GM18867 (cell line): Measurements from ENCODE around the gene KCNH4.
A peak's percentile ranks its signal among the peaks of the same experiment; 100 is the strongest.
"Not testable (repeated sequence)": the region's sequence is repeated elsewhere in the genome, so short reads cannot be mapped to it uniquely, and the experiment has no call there.

Experiments used
- ATAC-seq: cut with Tn5 transposase; IDR thresholded peaks from one replicate; pipeline ENCODE4 v1.9.1; 2021; ENCODE audit warnings: mild to moderate bottlenecking, moderate library complexity; ENCODE audit not compliant: unreplicated experiment

Gene KCNH4

GRCh38 chr17:42180922-42181850 lies at the start of gene KCNH4:
TSS of gene KCNH4 (minus strand) at chr17:42181142. CDS start at chr17:42180945, 197 bp downstream.
- peak; percentile 51 for ATAC-seq

- no peak for ATAC-seq
Observed at GRCh38 chr17:42230225-42230624, 49.3 kb upstream of the KCNH4 start.

DNA sequence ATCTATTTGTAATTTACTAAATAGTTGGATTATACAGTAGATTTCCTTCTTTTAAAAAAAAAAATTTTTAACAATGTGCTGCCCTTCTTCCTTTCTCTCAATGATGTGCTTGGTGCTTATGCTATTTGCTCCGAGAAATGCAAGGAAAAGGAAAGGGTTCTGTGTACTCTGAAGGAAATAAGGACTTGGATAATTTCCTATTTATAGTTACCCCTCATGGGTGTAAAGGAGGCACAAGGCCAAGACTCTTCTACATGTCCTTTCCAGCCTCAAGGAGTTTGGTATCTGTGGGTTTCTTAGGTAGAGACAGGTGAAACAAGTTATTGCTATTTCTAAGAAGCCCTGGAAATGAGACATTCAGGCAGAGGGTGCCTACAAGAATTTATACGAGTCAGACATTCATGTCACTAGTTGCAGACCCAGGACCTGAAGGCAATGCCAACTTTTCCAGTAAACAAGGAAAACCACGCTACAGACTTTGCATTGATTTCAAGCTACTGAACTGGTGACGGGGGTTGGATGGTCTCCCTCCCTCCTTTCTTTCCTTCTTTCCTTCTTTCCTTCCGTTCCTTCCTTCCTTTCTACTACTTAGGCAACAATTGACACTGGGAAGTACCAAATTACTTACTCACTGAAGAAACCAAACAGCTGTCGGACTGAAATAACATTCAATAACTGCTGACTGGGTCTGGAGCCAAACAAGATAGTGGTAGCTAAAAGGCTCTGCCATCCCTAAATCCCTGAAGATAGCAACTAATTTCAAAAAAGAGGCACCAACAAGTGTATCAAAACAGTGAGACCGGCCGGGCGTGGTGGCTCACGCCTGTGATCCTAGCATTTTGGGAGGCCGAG lies 47.1 kb upstream of the KCNH4 start:
- ATAC-seq: no peak

DNA sequence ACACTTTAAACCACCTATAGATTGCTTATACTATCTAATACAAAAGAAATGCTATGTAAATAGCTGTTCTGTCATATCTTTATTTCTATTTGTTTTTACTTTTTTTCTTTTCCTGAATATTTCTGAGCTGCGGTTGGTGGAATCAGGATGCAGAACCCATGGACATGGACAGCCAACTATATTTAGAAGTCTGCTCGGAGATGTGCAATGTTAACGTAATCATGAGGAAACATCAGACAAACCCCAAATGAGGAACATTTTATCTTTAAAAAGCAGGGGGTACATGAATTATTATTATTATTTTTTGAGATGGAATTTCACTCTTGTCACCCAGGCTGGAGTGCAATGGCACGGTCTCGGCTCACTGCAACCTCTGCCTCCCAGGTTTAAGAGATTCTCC lies 44.7 kb upstream of the KCNH4 start:
- no peak for ATAC-seq

- ATAC-seq: no peak
Observed at GRCh38 chr17:42224651-42225050, 43.7 kb upstream of the KCNH4 start.

- ATAC-seq: no peak
Observed at GRCh38 chr17:42221886-42222745, 41.2 kb upstream of the KCNH4 start.

GRCh38 chr17:42219280-42219679 lies 38.3 kb upstream of the KCNH4 start:
- not testable (repeated sequence) for ATAC-seq

DNA sequence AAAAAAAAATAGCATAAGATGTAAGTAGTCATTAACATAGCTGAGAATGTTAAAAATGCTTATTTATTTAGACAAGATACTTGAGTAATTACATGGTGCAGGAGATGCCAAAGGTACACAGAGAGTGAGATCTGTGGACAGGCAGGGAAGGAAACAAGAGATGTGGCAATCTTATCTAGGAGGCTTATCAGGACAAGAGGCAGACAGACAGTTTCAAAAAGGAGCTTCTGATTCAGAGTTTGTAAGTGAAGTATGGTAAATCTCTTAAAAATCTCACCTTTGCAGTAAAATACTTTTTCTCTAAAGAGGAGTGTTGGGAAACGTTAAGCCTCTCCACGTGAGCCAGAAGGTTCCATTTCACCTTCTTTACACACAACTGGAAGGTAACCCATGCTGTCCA lies 33.2 kb upstream of the KCNH4 start:
- ATAC-seq: no peak

DNA sequence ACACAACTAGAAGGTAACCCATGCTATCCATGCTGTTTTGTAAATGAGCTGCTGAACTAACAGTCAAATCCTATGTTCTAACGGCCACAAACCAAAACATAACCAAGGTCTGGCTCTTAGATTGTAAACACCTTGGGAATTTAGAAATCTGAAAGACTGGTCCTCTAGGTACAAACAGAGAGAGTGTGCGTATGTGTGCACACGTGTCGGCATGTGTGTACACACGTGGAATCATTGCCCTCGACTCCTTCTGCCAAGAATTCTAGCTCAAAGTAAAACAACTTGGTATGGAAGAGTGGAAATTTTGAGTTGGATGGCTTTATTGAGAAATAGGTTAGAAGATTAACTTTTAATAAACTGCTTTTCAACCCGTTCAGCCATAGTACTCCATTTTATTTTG lies 31.4 kb upstream of the KCNH4 start:
- ATAC-seq: no peak

DNA sequence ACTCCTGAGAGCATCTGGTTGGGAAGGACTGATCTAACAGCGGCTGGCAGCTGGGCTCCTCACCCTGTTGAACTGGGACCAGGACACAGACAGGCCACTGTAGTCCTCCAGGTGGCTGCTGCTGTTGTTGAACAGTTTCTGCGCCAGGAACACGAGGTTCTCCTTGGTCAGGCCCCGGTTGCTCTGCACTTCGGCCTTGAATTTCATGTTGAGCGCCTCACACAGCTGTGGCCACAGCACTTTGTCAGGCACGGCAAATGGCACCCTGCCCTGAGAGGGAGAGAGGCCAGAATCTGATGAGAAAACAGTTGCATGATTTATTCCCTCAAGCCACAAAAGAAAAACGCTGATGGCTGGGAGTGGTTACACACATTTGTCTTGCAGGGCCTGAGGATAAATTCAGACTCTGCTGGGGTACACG lies 31.0 kb upstream of the KCNH4 start:
- not testable (repeated sequence) for ATAC-seq

DNA sequence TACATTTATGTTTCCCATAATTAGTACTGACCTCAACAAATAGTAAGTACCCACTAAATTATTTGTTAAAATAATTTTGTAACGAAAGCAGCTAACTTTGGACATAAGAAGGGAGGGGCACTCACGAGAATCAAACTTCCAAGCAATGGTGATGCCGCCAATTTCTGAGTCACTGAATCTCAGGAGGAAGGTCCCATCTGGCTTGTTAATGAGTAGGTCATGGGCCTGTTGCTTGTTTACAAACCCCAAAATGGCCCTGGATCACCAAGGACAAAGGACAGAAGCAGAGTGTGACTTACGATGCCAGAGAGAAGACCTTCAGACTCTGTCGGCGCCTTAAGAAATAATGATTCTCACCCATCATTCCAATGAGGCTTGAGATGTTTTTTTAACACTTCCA lies 29.1 kb upstream of the KCNH4 start:
- ATAC-seq: no peak

DNA sequence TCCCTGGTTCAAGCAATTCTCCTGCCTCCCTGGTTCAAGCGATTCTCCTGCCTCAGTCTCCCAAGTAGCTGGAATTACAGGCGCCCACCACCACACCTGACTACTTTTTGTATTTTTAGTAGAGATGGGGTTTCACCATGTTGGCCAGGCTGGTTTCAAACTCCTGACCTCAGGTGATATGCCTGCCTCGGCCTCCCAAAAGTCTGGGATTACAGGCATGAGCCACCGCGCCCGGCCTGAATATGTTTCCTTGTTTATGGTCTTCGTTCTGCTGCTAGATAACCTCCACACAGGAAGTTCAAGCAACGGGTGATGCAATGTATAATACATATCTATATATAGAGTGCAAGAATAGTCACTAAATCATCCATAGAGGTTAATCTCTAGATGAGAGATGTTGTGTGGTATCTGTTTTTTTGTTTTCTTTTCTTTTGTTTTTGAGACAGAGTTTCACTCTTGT lies 25.2 kb upstream of the KCNH4 start:
- not testable (repeated sequence) for ATAC-seq

GRCh38 chr17:42203354-42203753 lies 22.4 kb upstream of the KCNH4 start:
- ATAC-seq: no peak

GRCh38 chr17:42202696-42203095 lies 21.8 kb upstream of the KCNH4 start:
- ATAC-seq: no peak

DNA sequence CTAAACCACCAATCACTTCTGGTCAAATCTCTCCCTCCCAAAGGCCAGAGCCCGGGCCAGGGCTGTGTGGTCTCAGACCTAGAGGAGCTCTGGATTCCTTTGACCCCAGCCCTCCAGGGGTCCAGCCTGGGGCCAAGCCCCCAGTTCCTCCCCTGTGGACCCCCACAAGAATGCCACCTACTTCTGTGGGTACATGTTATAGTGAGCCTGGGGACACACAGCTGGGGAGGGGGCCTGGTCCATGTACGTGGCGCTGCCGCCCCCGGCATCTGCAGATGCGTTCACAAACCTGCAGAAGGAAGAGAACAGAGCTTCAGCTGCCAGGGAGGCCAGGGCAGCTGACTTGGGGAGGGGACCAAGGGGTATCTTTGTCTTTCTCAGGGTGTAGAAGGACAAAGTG lies 21.2 kb upstream of the KCNH4 start:
- no peak for ATAC-seq

GRCh38 chr17:42201458-42201772 lies 20.5 kb upstream of the KCNH4 start:
- ATAC-seq: no peak

DNA sequence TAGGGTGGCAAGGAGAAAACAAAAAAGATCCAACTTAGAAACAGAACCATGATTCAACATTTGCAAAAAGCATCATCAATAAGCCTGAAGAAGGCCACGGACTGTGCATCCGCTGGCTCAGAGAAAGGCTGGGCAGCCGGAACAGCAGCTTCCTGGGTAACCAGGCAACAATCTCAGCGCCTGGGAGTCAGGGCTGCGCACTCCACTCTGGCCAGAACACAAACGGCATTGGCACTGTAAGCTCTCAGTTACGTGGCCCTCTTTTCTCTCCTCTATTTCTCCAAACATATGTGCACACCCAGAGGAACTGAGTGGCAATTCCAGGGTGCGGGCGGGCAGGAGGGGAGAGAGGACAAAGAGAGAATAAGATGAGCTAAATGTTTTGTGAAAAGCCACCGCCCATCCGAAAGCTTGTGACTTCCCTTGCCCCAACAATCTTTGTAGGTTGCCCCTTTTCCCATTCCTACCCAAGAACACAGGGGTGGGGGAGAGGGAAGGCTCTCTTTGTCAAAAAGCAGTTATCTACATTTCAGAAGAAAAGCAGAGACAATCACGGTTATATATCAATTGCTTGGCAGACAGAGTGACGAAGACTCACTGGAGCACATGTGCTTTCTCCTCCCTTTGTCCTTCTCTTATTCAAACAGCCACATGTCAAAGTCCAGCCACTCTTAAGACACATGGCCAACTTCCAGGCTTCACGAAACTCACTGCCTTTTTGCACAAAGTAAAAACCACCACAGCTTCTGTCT lies 19.9 kb upstream of the KCNH4 start:
- ATAC-seq: no peak

DNA sequence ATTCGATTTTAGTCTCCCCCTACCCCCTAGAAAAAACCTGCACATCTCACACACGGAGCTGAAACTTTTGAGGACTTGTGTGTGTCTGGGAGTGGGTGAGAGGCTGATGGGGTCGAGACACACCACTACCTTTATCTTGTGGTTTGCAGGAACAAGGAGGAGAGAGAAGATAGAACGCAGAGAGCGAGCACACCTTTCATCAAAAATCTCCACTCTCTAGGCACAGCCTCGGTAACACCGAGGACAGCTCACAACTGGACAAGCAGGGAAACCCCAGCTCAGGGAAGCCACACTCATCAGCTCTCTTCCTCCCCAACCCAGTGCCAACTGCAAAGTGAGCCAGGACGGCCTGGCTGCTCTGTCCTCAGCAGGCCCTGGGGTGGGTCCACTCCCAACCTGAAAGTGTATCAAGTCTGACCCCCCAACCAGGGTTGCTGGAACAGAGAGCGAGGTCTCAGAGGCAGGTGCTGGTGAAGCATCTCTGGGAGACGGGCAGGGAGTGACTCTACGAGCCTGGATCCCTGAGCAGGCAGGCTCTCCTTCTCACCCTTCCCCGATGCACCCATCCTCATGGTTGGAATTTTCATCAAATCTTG lies 18.6 kb upstream of the KCNH4 start:
- ATAC-seq: no peak

GRCh38 chr17:42198897-42199296 lies 18.0 kb upstream of the KCNH4 start:
- ATAC-seq: no peak
